ENCODE measurements around the gene TLR9.
A peak's percentile ranks its signal among the peaks of the same experiment; 100 is the strongest.

TLR9 gene

GRCh38 chr3:52230461-52230860 lies 5.0 kb upstream of the TLR9 start:
- ATAC-seq (no peak), DNase-seq (ENCODE audit: low spot score in 2 of 2) (no peak)
- H3K36me3 Mint-ChIP-seq: peaks cover 83% of the 10 kb centered on the region
- H3K4me1 Mint-ChIP-seq: peaks cover 50% of the 10 kb centered on the region
- no peaks in the 10 kb centered on the region for H3K9me3 Mint-ChIP-seq
- H3K27ac Mint-ChIP-seq: peak overlapping the region; percentile 94
- no peak overlapping the region for H3K4me3 Mint-ChIP-seq

DNA sequence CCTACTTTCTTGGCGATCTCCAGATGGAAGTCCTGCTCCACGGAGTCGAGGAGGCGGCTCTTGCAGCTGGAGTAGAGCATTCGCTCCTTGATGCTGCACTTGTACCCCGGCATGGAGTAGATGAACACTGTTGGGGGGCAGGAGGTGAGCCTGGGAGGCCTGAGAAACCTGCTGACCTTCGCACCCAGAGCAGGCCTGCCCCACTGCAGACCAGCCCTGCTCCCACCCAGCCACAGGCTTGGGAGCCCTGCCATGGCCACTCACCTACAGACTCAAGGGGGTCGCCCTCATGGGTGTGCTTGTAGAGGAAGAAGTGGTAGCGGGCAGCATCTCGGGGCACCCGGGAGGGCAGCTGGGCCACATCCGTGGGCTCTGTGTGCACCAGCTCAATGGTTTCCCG lies 4.2 kb upstream of the TLR9 start:
- peaks cover 75% of the 10 kb centered on the region for H3K36me3 Mint-ChIP-seq
- no peaks in the 10 kb centered on the region for H3K9me3 Mint-ChIP-seq
- H3K4me1 Mint-ChIP-seq: peaks cover 47% of the 10 kb centered on the region
- DNase-seq (ENCODE audit: low spot score in 2 of 2) (no peak), ATAC-seq (no peak)
- no peak overlapping the region for H3K4me3 Mint-ChIP-seq
- H3K27ac Mint-ChIP-seq: peak overlapping the region; percentile 94

GRCh38 chr3:52228751-52229291 lies 3.4 kb upstream of the TLR9 start:
- Mint-ChIP-seq H3K9me3 (no peaks in the 10 kb centered on the region), H3K27ac (peak overlapping the region; percentile 94), H3K4me1 (peaks cover 47% of the 10 kb centered on the region), H3K4me3 (no peak overlapping the region), H3K36me3 (peaks cover 67% of the 10 kb centered on the region)
- ATAC-seq (no peak), DNase-seq (ENCODE audit: low spot score in 2 of 2) (no peak)

DNA sequence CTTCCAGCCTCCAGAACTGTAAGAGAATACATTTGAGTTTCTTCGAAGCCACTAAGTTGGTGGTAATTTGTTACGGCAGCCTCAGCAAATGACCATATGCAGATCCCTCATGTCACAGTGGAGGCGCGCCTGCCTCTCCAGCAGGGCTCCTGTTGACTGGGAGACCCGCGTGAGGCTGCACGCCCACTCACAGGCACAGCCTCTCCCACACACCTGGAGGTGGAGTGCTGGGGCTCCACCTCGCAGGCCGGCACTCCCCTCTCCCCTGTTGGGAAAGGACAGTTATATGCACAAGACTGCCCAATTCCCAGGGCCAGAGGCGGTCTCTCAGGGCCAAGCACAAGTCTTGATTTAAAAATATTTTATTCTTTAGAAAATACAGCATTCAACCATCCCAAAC lies 2.8 kb upstream of the TLR9 start:
- DNase-seq (ENCODE audit: low spot score in 2 of 2) (no peak), ATAC-seq (no peak)
- Mint-ChIP-seq H3K4me3 (no peak overlapping the region), H3K4me1 (peaks cover 51% of the 10 kb centered on the region), H3K27ac (no peak overlapping the region), H3K9me3 (no peaks in the 10 kb centered on the region), H3K36me3 (peaks cover 62% of the 10 kb centered on the region)

GRCh38 chr3:52227766-52228165 lies 2.3 kb upstream of the TLR9 start:
- Mint-ChIP-seq H3K4me1 (peaks cover 56% of the 10 kb centered on the region), H3K36me3 (peaks cover 56% of the 10 kb centered on the region), H3K27ac (peak overlapping the region; percentile 87), H3K9me3 (no peaks in the 10 kb centered on the region), H3K4me3 (no peak overlapping the region)
- ATAC-seq: no peak
- no peak for DNase-seq (ENCODE audit: low spot score in 2 of 2)

- ATAC-seq: no peak
- Mint-ChIP-seq H3K27ac (peak overlapping the region; percentile 87), H3K4me1 (peaks cover 57% of the 10 kb centered on the region), H3K36me3 (peaks cover 50% of the 10 kb centered on the region), H3K4me3 (no peak overlapping the region), H3K9me3 (no peaks in the 10 kb centered on the region)
- no peak for DNase-seq (ENCODE audit: low spot score in 2 of 2)
Observed at GRCh38 chr3:52227117-52227516, 1.7 kb upstream of the TLR9 start.

DNA sequence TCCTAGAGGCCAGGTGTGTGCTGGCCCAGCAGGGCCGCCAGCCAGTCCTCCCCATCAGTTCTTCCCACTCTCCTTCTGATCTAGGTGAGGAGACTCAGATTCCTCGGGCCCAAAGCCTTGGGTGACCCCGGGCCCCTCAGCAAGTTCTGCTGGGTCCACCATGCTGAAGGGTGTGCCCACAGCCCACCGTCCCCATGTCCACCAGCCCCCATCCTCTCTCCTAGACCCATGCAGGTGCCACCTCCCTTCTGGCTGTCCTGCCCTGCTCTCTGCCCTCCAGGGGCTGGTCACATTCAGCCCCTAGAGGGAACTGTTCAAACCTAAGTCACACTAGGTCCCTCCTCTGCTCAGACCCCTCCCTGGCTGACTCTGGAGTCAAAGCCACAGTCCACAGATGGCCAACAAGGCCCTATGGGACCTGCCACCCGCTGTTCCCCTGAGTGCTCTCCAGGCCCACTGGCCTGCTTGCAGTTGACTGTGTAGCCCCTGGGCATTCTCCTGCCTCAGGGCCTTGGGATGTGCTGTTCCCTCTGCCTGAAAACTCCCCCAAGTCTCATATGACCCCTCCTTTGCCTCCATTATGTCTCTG lies 878 bp upstream of the TLR9 start:
- Mint-ChIP-seq H3K4me3 (peak overlapping the region; percentile 34), H3K4me1 (peaks cover 56% of the 10 kb centered on the region), H3K27ac (peak overlapping the region; percentile 87), H3K9me3 (no peaks in the 10 kb centered on the region), H3K36me3 (peaks cover 42% of the 10 kb centered on the region)
- ATAC-seq: peak; percentile 6
- no peak for DNase-seq (ENCODE audit: low spot score in 2 of 2)

- Mint-ChIP-seq H3K27ac (peak overlapping the region; percentile 87), H3K4me3 (peak overlapping the region; percentile 77), H3K4me1 (peaks cover 74% of the 10 kb centered on the region), H3K9me3 (no peaks in the 10 kb centered on the region), H3K36me3 (peaks cover 16% of the 10 kb centered on the region)
- ATAC-seq (no peak), DNase-seq (ENCODE audit: low spot score in 2 of 2) (no peak)
Observed at GRCh38 chr3:52223449-52224408, 1.7 kb downstream of the TLR9 start.

DNA sequence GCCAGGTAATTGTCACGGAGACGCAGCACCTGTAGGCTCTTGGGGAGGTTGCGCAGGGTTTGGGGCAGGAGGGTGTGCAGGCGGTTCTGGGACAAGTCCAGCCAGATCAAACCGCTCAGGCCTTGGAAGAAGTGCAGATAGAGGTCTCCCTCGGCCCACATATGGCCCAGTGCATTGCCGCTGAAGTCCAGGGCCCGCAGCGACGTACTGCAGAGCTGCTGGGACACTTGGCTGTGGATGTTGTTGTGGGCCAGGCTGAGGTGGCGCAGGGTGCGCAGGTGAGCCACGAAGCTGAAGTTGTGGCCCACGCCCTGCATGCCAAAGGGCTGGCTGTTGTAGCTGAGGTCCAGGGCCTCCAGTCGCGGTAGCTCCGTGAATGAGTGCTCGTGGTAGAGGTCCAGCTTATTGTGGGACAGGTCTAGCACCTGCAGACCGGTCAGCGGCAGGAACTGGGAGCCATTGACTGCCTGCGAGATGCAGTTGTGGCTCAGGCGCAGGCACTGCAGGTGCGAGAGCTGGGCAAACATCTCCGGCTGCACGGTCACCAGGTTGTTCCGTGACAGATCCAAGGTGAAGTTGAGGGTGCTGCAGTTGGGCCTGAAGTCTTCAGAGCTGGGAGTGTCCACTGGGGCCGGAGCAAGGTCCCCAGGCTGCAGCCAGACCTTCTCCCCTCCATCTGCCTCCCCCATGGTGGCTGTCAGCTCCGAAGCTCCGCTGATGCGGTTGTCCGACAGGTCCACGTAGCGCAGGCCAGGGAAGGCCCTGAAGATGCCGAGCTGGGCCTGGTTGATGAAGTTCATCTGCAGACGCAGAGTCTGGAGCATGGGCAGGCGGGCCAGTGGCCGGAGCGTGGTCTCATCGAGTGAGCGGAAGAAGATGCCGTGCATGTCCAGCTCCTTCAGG lies 2.9 kb downstream of the TLR9 start:
- Mint-ChIP-seq H3K36me3 (peaks cover 5% of the 10 kb centered on the region), H3K4me1 (peaks cover 86% of the 10 kb centered on the region), H3K4me3 (peak overlapping the region; percentile 77), H3K9me3 (no peaks in the 10 kb centered on the region), H3K27ac (peak overlapping the region; percentile 87)
- ATAC-seq (no peak), DNase-seq (ENCODE audit: low spot score in 2 of 2) (no peak)

DNA sequence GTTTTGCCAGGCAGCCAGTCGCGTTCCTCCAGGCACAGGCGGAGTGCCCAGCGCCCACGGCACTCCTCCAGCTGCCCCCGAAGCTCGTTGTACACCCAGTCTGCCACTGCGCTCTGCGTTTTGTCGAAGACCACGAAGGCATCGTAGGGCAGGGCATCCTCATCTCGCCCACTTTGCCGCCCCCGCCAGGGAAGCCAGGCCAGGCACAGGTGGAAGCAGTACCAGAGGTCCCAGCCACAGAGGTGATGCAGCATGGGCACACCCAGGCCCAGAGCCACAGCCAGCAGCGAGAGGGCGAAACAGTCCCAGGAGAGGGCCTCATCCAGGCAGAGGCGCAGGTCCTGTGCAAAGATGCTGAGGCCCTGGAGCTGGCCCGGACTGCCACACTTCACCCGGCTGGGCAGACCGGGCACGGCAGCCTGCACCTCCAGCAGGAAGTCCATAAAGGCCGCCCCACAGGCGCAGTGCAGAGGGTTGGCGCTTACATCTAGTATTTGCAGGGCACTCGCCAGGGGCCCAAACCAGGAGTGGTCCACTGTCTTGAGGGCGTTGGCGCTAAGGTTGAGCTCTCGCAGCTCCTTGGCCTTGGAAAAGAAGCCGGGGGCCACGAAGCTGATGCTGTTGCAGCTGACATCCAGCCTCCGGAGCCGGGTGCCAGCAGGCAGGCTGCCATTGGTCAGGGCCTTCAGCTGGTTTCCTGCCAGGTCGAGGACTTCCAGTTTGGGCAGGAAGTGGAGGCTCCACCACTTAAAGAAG lies 3.7 kb downstream of the TLR9 start:
- Mint-ChIP-seq H3K4me1 (peaks cover 92% of the 10 kb centered on the region), H3K36me3 (peaks cover 3% of the 10 kb centered on the region), H3K9me3 (no peaks in the 10 kb centered on the region), H3K27ac (peak overlapping the region; percentile 87), H3K4me3 (peak overlapping the region; percentile 77)
- no peak for DNase-seq (ENCODE audit: low spot score in 2 of 2)
- ATAC-seq: peak; percentile 48

GRCh38 chr3:52221141-52221562 lies 4.3 kb downstream of the TLR9 start:
- Mint-ChIP-seq H3K36me3 (peaks cover 8% of the 10 kb centered on the region), H3K4me1 (peaks cover 91% of the 10 kb centered on the region), H3K27ac (no peak overlapping the region), H3K4me3 (peak overlapping the region; percentile 77), H3K9me3 (no peaks in the 10 kb centered on the region)
- ATAC-seq (no peak), DNase-seq (ENCODE audit: low spot score in 2 of 2) (no peak)

GRCh38 chr3:52220380-52221026 lies 4.9 kb downstream of the TLR9 start:
- Mint-ChIP-seq H3K4me3 (peak overlapping the region; percentile 50), H3K36me3 (peaks cover 11% of the 10 kb centered on the region), H3K4me1 (peaks cover 87% of the 10 kb centered on the region), H3K27ac (peak overlapping the region; percentile 93), H3K9me3 (no peaks in the 10 kb centered on the region)
- ATAC-seq (peak; percentile 81), DNase-seq (ENCODE audit: low spot score in 2 of 2) (peak; percentile 92 to 95)

- H3K9me3 Mint-ChIP-seq: no peaks in the 10 kb centered on the region
- DNase-seq (ENCODE audit: low spot score in 2 of 2): no peak
- peak overlapping the region; percentile 93 for H3K27ac Mint-ChIP-seq
- peaks cover 87% of the 10 kb centered on the region for H3K4me1 Mint-ChIP-seq
- peak overlapping the region; percentile 72 for H3K4me3 Mint-ChIP-seq
- peaks cover 25% of the 10 kb centered on the region for H3K36me3 Mint-ChIP-seq
- ATAC-seq: no peak
Observed at GRCh38 chr3:52218937-52219650, 6.4 kb downstream of the TLR9 start.
